Peyer's patch (tissue), 4 donors: Measurements from ENCODE around the gene RPA4. TPM values are rescaled to one million over a fixed set of nuclear protein-coding genes. Genes with fewer than 3 reads are reported as not detected.

Source experiments
- DNase-seq, 3 donors: peaks; one replicate each; pipeline ENCODE4 v3.0.0-alpha.2; 2017 to 2019
- H3K27ac ChIP-seq, 4 donors: fragments of 200-600 bp; sonication (generic); one replicate each; pipeline ENCODE4 v1.5.1; 2016 to 2019
- H3K27me3 ChIP-seq, 2 donors: fragments of 200-600 bp; sonication (generic); one replicate each; pipeline ENCODE4 v1.5.1; 2019
- H3K36me3 ChIP-seq, 3 donors: fragments of 200-600 bp; sonication (generic); one replicate each; pipeline ENCODE4 v1.5.1; 2016 to 2019
- H3K4me1 ChIP-seq, 4 donors: fragments of 200-600 bp; sonication (generic); one replicate each; pipeline ENCODE4 v1.5.1; 2016 to 2019
- H3K4me3 ChIP-seq, 4 donors: fragments of 200-600 bp; sonication (generic); 1 replicate in 3 of 4; 2 replicates in 1 of 4; pipeline ENCODE4 v1.5.1; 2016 to 2019; ENCODE audit warnings: mild to moderate bottlenecking in 1 of 4
- H3K9me3 ChIP-seq, 4 donors: fragments of 200-600 bp; sonication (generic); one replicate each; pipeline ENCODE4 v1.5.1; 2016 to 2019; ENCODE audit warnings: mild to moderate bottlenecking in 1 of 4
- CTCF ChIP-seq, 6 experiments: fragments of 450-650 bp in 4 of 6; fragments of 200-600 bp in 2 of 6; sonication (generic) in 1 of 6; IDR thresholded peaks; one replicate each; pipeline ENCODE4 v1.5.1; 2017 to 2019; ENCODE audit warnings: antibody characterized with exemption in 6 of 6, mild to moderate bottlenecking in 3 of 6, moderate library complexity in 1 of 6
- POLR2A ChIP-seq, 2 donors: fragments of 450-650 bp; IDR thresholded peaks; one replicate each; pipeline ENCODE4 v1.5.1; 2017; ENCODE audit warnings: antibody characterized with exemption in 2 of 2, mild to moderate bottlenecking in 2 of 2, moderate library complexity in 2 of 2
- total RNA-seq, 4 donors: library from RNA; depleted of rRNA; stranded (reverse); fragments of >200 nt; gene quantifications; one replicate each; pipeline ENCODE4 v1.1.0, GENCODE V29; 2016

The RPA4 gene
- total RNA-seq, 4 donors from 2014 or later, result 3.2 to 19.0 (median 6.4) TPM

- Histone ChIP-seq H3K27me3 (no peaks in the 10 kb centered on the region), H3K4me3 (no peak overlapping the region), H3K4me1 (no peaks in the 10 kb centered on the region), H3K9me3 (no peaks in the 10 kb centered on the region), H3K36me3 (no peaks in the 10 kb centered on the region), H3K27ac (no peak overlapping the region)
- no peak for DNase-seq
- TF ChIP-seq POLR2A (IDR thresholded peaks at IDR 0.05), result no peak
- TF ChIP-seq CTCF (IDR thresholded peaks at IDR 0.05), result no peak
These were observed 319 bp downstream of the RPA4 start for GRCh38 chrX:96884027-96884426.

- H3K4me1 ChIP-seq, result no peaks in the 10 kb centered on the region
- no peaks in the 10 kb centered on the region for H3K9me3 ChIP-seq
- H3K27me3 ChIP-seq, result no peaks in the 10 kb centered on the region
- no peak overlapping the region for H3K4me3 ChIP-seq
- no peak overlapping the region for H3K27ac ChIP-seq
- no peaks in the 10 kb centered on the region for H3K36me3 ChIP-seq
- TF ChIP-seq POLR2A (IDR thresholded peaks at IDR 0.05) (no peak), CTCF (IDR thresholded peaks at IDR 0.05) (no peak)
- DNase-seq, result no peak
These were observed 6.0 kb downstream of the RPA4 start for GRCh38 chrX:96889726-96890125.

GRCh38 chrX:96906741-96907140 is 23.0 kb downstream of the RPA4 start:
- H3K27ac ChIP-seq, result no peak overlapping the region
- H3K9me3 ChIP-seq, result no peaks in the 10 kb centered on the region
- TF ChIP-seq POLR2A (IDR thresholded peaks at IDR 0.05), result no peak
- no peak for TF ChIP-seq CTCF (IDR thresholded peaks at IDR 0.05)
- H3K27me3 ChIP-seq, result no peaks in the 10 kb centered on the region
- H3K4me3 ChIP-seq, result no peak overlapping the region
- H3K36me3 ChIP-seq, result no peaks in the 10 kb centered on the region
- no peaks in the 10 kb centered on the region for H3K4me1 ChIP-seq
- DNase-seq, result no peak

- DNase-seq, result no peak
- no peaks in the 10 kb centered on the region for H3K9me3 ChIP-seq
These were observed 24.0 kb downstream of the RPA4 start for GRCh38 chrX:96907516-96908272.

GRCh38 chrX:96909291-96909690 is 25.6 kb downstream of the RPA4 start:
- no peak for DNase-seq
- Histone ChIP-seq H3K4me3 (no peak overlapping the region), H3K27me3 (no peaks in the 10 kb centered on the region), H3K36me3 (no peaks in the 10 kb centered on the region), H3K9me3 (no peaks in the 10 kb centered on the region), H3K27ac (no peak overlapping the region), H3K4me1 (no peaks in the 10 kb centered on the region)
- TF ChIP-seq POLR2A (IDR thresholded peaks at IDR 0.05) (no peak), CTCF (IDR thresholded peaks at IDR 0.05) (no peak)

More at GRCh38 chrX:96907516-96908272, 24.0 kb downstream of the RPA4 start:
- Histone ChIP-seq H3K4me3 (no peak overlapping the region), H3K27me3 (no peaks in the 10 kb centered on the region), H3K27ac (no peak overlapping the region), H3K4me1 (no peaks in the 10 kb centered on the region), H3K36me3 (no peaks in the 10 kb centered on the region)
- TF ChIP-seq CTCF (IDR thresholded peaks at IDR 0.05) (no peak), POLR2A (IDR thresholded peaks at IDR 0.05) (no peak)
